Activated CD4-positive, alpha-beta memory T cell treated with anti-CD3 and anti-CD28 coated beads, Interleukin-2, amount 10 ng/mL, durations not matched to agents 7 days and 5 days (primary cell): ENCODE measurements around the gene GDPD2. TPM values are rescaled to one million over a fixed set of nuclear protein-coding genes. Genes with fewer than 3 reads are reported as not detected.

Experiments
- CTCF ChIA-PET: fragments of 350-600 bp; sonication (Branson Sonifier 250); formaldehyde crosslinking; loops from one replicate; lab custom pipeline; 2021; ENCODE audit warnings: antibody characterized with exemption, inconsistent platforms; lab: Charles Lee
- POLR2A ChIA-PET: fragments of 350-600 bp; sonication (Branson Sonifier 250); formaldehyde crosslinking; loops from one replicate; lab custom pipeline; 2021; ENCODE audit warnings: antibody characterized with exemption; lab: Charles Lee
- DNase-seq: peaks from one replicate; pipeline ENCODE4 v3.0.0-alpha.2; 2020
- H3K27ac Mint-ChIP-seq: one replicate; pipeline ENCODE4 v1.8.0; 2021; ENCODE audit warnings: mild to moderate bottlenecking, mixed read lengths
- H3K27me3 Mint-ChIP-seq: one replicate; pipeline ENCODE4 v1.8.0; 2021; ENCODE audit warnings: mixed read lengths
- H3K36me3 Mint-ChIP-seq: one replicate; pipeline ENCODE4 v1.8.0; 2021; ENCODE audit warnings: low read depth, mixed read lengths
- H3K4me1 Mint-ChIP-seq: one replicate; pipeline ENCODE4 v1.8.0; 2021; ENCODE audit warnings: mixed read lengths
- H3K4me3 Mint-ChIP-seq: one replicate; pipeline ENCODE4 v1.8.0; 2021; ENCODE audit warnings: mild to moderate bottlenecking, mixed read lengths
- H3K9me3 Mint-ChIP-seq: one replicate; pipeline ENCODE4 v1.8.0; 2021; ENCODE audit warnings: mixed read lengths
- total RNA-seq, 2 experiments: library from RNA; stranded (reverse); gene quantifications; one replicate each; pipeline ENCODE4 v1.2.3, GENCODE V29; 2021

The GDPD2 gene
- total RNA-seq, 2 experiments from 2014 or later: 0.23 TPM

GRCh38 chrX:70444326-70444945 is 21.3 kb downstream of the GDPD2 start, which contains the start of gene DLG3:
Gene DLG3 (plus strand): TSS chrX:70444835. CDS start chrX:70445202, 367 bp downstream.
- Mint-ChIP-seq H3K9me3 (no peaks in the 10 kb centered on the region), H3K4me1 (peaks cover 6% of the 10 kb centered on the region), H3K4me3 (peak within 1 kb of the TSS; percentile 49), H3K27ac (no peak within 1 kb of the TSS), H3K27me3 (peaks cover 41% of the 10 kb centered on the region), H3K36me3 (no peaks in the 10 kb centered on the region)
- ChIA-PET CTCF (interaction anchor here (0.9 to 2.5 kb wide), 3 partner anchors 8 to 13 kb away, joined by 3 to 9 read pairs (median 4); no protein-coding TSS in a partner anchor), POLR2A (interaction anchor here (2.4 kb wide), 1 partner anchor 10 kb away, joined by 10 read pairs; no protein-coding TSS in a partner anchor)
- DNase-seq: no peak

- Mint-ChIP-seq H3K36me3 (no peaks in the 10 kb centered on the region), H3K4me1 (peaks cover 4% of the 10 kb centered on the region), H3K27me3 (peaks cover 40% of the 10 kb centered on the region), H3K27ac (no peak overlapping the region), H3K4me3 (no peak overlapping the region), H3K9me3 (no peaks in the 10 kb centered on the region)
- ChIA-PET POLR2A (interaction anchor here (2.4 kb wide), 1 partner anchor 10 kb away, joined by 10 read pairs; no protein-coding TSS in a partner anchor), CTCF (interaction anchor here (2.5 kb wide), 1 partner anchor 11 kb away, joined by 9 read pairs; no protein-coding TSS in a partner anchor)
- no peak for DNase-seq
Observed at GRCh38 chrX:70444946-70445656, 22.0 kb downstream of the GDPD2 start.

- no peaks in the 10 kb centered on the region for H3K9me3 Mint-ChIP-seq
- ChIA-PET POLR2A (interaction anchor here (2.4 kb wide), 1 partner anchor 11 kb away, joined by 10 read pairs; no protein-coding TSS in a partner anchor), CTCF (no interaction called here)
- H3K27me3 Mint-ChIP-seq: peaks cover 35% of the 10 kb centered on the region
- H3K27ac Mint-ChIP-seq: no peak overlapping the region
- no peak overlapping the region for H3K4me3 Mint-ChIP-seq
- no peak for DNase-seq
- H3K36me3 Mint-ChIP-seq: no peaks in the 10 kb centered on the region
- H3K4me1 Mint-ChIP-seq: peaks cover 4% of the 10 kb centered on the region
Observed at GRCh38 chrX:70445951-70446350, 22.8 kb downstream of the GDPD2 start.

- H3K27ac Mint-ChIP-seq: no peak overlapping the region
- H3K36me3 Mint-ChIP-seq: no peaks in the 10 kb centered on the region
- CTCF ChIA-PET: no interaction called here
- no peak for DNase-seq
- no peaks in the 10 kb centered on the region for H3K9me3 Mint-ChIP-seq
- H3K27me3 Mint-ChIP-seq: peaks cover 30% of the 10 kb centered on the region
- POLR2A ChIA-PET: no interaction called here
- peaks cover 6% of the 10 kb centered on the region for H3K4me1 Mint-ChIP-seq
- no peak overlapping the region for H3K4me3 Mint-ChIP-seq
Observed at GRCh38 chrX:70446380-70447350, 23.6 kb downstream of the GDPD2 start.

GRCh38 chrX:70449457-70449966 is 26.4 kb downstream of the GDPD2 start:
- Mint-ChIP-seq H3K27ac (no peak overlapping the region), H3K4me1 (peaks cover 29% of the 10 kb centered on the region), H3K27me3 (peaks cover 9% of the 10 kb centered on the region), H3K36me3 (no peaks in the 10 kb centered on the region), H3K9me3 (no peaks in the 10 kb centered on the region), H3K4me3 (no peak overlapping the region)
- DNase-seq: no peak
- CTCF ChIA-PET: no interaction called here
- POLR2A ChIA-PET: no interaction called here

- peak; percentile 69 for DNase-seq
- CTCF ChIA-PET: interaction anchor here (0.6 to 2.8 kb wide), 12 partner anchors 8 to 1825 kb away, joined by 3 to 25 read pairs (median 4); partner anchors contain the start of gene RPS4X
- Mint-ChIP-seq H3K9me3 (no peaks in the 10 kb centered on the region), H3K4me3 (peak overlapping the region; percentile 90), H3K27me3 (no peaks in the 10 kb centered on the region), H3K4me1 (peaks cover 45% of the 10 kb centered on the region), H3K36me3 (peaks cover 14% of the 10 kb centered on the region), H3K27ac (peak overlapping the region; percentile 88)
- POLR2A ChIA-PET: interaction anchor here (1.3 to 2.5 kb wide), 2 partner anchors 17 to 53 kb away, joined by 4 to 13 read pairs; no protein-coding TSS in a partner anchor
Observed at GRCh38 chrX:70452143-70452733, 29.1 kb downstream of the GDPD2 start.

GRCh38 chrX:70453024-70453618 is 30.0 kb downstream of the GDPD2 start:
- H3K27ac Mint-ChIP-seq: peak overlapping the region; percentile 80
- POLR2A ChIA-PET: interaction anchor here (1.3 to 2.5 kb wide), 2 partner anchors 18 to 52 kb away, joined by 4 to 13 read pairs; no protein-coding TSS in a partner anchor
- H3K36me3 Mint-ChIP-seq: peaks cover 14% of the 10 kb centered on the region
- CTCF ChIA-PET: interaction anchor here (0.6 to 2.8 kb wide), 8 partner anchors 9 to 1824 kb away, joined by 3 to 25 read pairs (median 6); partner anchors contain the start of gene RPS4X
- H3K4me3 Mint-ChIP-seq: peak overlapping the region; percentile 90
- no peaks in the 10 kb centered on the region for H3K9me3 Mint-ChIP-seq
- DNase-seq: no peak
- peaks cover 45% of the 10 kb centered on the region for H3K4me1 Mint-ChIP-seq
- no peaks in the 10 kb centered on the region for H3K27me3 Mint-ChIP-seq

GRCh38 chrX:70454441-70455365 is 31.6 kb downstream of the GDPD2 start:
- Mint-ChIP-seq H3K4me1 (peaks cover 45% of the 10 kb centered on the region), H3K27ac (peak overlapping the region; percentile 84), H3K9me3 (no peaks in the 10 kb centered on the region), H3K27me3 (no peaks in the 10 kb centered on the region), H3K4me3 (peak overlapping the region; percentile 82), H3K36me3 (peaks cover 20% of the 10 kb centered on the region)
- ChIA-PET CTCF (interaction anchor here (0.6 to 3.1 kb wide), 5 partner anchors 16 to 506 kb away, joined by 3 to 9 read pairs (median 5); no protein-coding TSS in a partner anchor), POLR2A (interaction anchor here (1.0 to 2.3 kb wide), 3 partner anchors 50 to 202 kb away, joined by 4 to 9 read pairs (median 4); no protein-coding TSS in a partner anchor)
- DNase-seq: peak; percentile 79

- Mint-ChIP-seq H3K27ac (peak overlapping the region; percentile 84), H3K36me3 (peaks cover 23% of the 10 kb centered on the region), H3K4me1 (peaks cover 45% of the 10 kb centered on the region), H3K9me3 (no peaks in the 10 kb centered on the region), H3K4me3 (peak overlapping the region; percentile 82), H3K27me3 (no peaks in the 10 kb centered on the region)
- ChIA-PET POLR2A (interaction anchor here (1.0 to 2.3 kb wide), 7 partner anchors 20 to 202 kb away, joined by 3 to 9 read pairs (median 4); no protein-coding TSS in a partner anchor), CTCF (interaction anchor here (0.6 to 3.1 kb wide), 7 partner anchors 15 to 828 kb away, joined by 3 to 9 read pairs (median 5); partner anchors contain the start of gene NONO)
- no peak for DNase-seq
Observed at GRCh38 chrX:70455366-70456202, 32.5 kb downstream of the GDPD2 start.

- H3K9me3 Mint-ChIP-seq: no peaks in the 10 kb centered on the region
- CTCF ChIA-PET: interaction anchor here (0.8 to 3.1 kb wide), 5 partner anchors 23 to 827 kb away, joined by 3 to 9 read pairs (median 5); partner anchors contain the start of gene NONO
- H3K27me3 Mint-ChIP-seq: no peaks in the 10 kb centered on the region
Observed at GRCh38 chrX:70456256-70456655, 33.1 kb downstream of the GDPD2 start.

More at GRCh38 chrX:70456256-70456655, 33.1 kb downstream of the GDPD2 start:
- peaks cover 30% of the 10 kb centered on the region for H3K36me3 Mint-ChIP-seq
- DNase-seq: no peak
- peak overlapping the region; percentile 82 for H3K4me3 Mint-ChIP-seq
- peak overlapping the region; percentile 84 for H3K27ac Mint-ChIP-seq
- POLR2A ChIA-PET: interaction anchor here (1.0 to 2.3 kb wide), 6 partner anchors 20 to 136 kb away, joined by 3 to 9 read pairs (median 4); no protein-coding TSS in a partner anchor
- peaks cover 45% of the 10 kb centered on the region for H3K4me1 Mint-ChIP-seq
